HepG2 (cell line): ENCODE measurements around the gene FGD6. TPM values are rescaled to one million over a fixed set of nuclear protein-coding genes. Genes with fewer than 3 reads are reported as not detected.

Experiments used
- ATAC-seq: fragments of 200-7000 bp; cut with Tn5 transposase; 3 replicates; pipeline ENCODE4 v1.9.1; 2020; ENCODE audit warnings: mild to moderate bottlenecking, moderate library complexity
- BruUV-seq: library from RNA; stranded (reverse); fragments of 400-500 nt; replicated peaks from 2 replicates; lab custom pipeline; 2021; lab: Mats Ljungman, UMichigan
- CTCF ChIA-PET: fragments of 300-600 bp; formaldehyde crosslinking; extraction: SDS; loops from one replicate; lab custom pipeline; 2021; ENCODE audit warnings: low total read pairs, inconsistent platforms, low intra/inter-chr PET ratio; lab: Yijun Ruan, JAX
- POLR2A ChIA-PET: fragments of 350-600 bp; sonication (Branson Sonifier 250); formaldehyde crosslinking; loops from one replicate; lab custom pipeline; 2020; ENCODE audit warnings: antibody characterized with exemption, inconsistent platforms; lab: Yijun Ruan, JAX
- DNase-seq: peaks from one replicate; pipeline ENCODE4 v3.0.0-alpha.2; 2015; ENCODE audit warnings: low spot score
- FAIRE-seq: peaks from 3 replicates; lab custom pipeline; 2011; peaks lifted over from hg19 to GRCh38; lab: Jason Lieb, UNC
- H2AFZ ChIP-seq: one replicate; pipeline ENCODE4 v1.6.1; 2011; ENCODE audit warnings: low read length, inconsistent platforms
- H3K27ac ChIP-seq: fragments of 300-600 bp; 3 replicates; pipeline ENCODE4 v1.8.0; 2011; ENCODE audit warnings: mixed run types, mild to moderate bottlenecking, mixed read lengths, low read length, inconsistent platforms; ENCODE audit not compliant: insufficient read depth; ENCODE audit errors: extremely low read length
- H3K27me3 ChIP-seq, 2 experiments: fragments of 200-600 bp in 1 of 2; 2 replicates in 1 of 2; 3 replicates in 1 of 2; pipeline versions ENCODE4 v1.6.0 to v1.8.0; 2011; ENCODE audit warnings: low read length in 2 of 2, mild to moderate bottlenecking in 2 of 2, moderate library complexity in 2 of 2, inconsistent platforms in 1 of 2; ENCODE audit not compliant: insufficient read depth in 2 of 2, control insufficient read depth in 1 of 2
- H3K36me3 ChIP-seq, 2 experiments: fragments of 200-600 bp in 1 of 2; replicated peaks in 1 of 2; 2 replicates in 1 of 2; 3 replicates in 1 of 2; pipeline versions ENCODE4 v1.5.1 to v1.8.0; 2011; ENCODE audit warnings: low read length in 2 of 2, inconsistent platforms in 1 of 2; ENCODE audit not compliant: insufficient read depth in 2 of 2, control insufficient read depth in 1 of 2
- H3K4me1 ChIP-seq: 2 replicates; pipeline ENCODE4 v1.5.1; 2012; ENCODE audit warnings: low read length, inconsistent platforms; ENCODE audit not compliant: insufficient read depth
- H3K4me2 ChIP-seq: 2 replicates; pipeline ENCODE4 v1.6.0; 2011; ENCODE audit warnings: low read depth, low read length, inconsistent platforms
- H3K4me3 ChIP-seq, 3 experiments: fragments of 200-600 bp in 1 of 3; sonication (generic), shearing (Covaris generic) in 1 of 3; replicated peaks in 1 of 3; 2 replicates each; pipeline ENCODE4 v1.5.1; 2011 to 2016; ENCODE audit warnings: low read length in 3 of 3, inconsistent platforms in 2 of 3, low read depth in 2 of 3, mild to moderate bottlenecking in 2 of 3, control low read depth in 1 of 3, mixed read lengths in 1 of 3; ENCODE audit not compliant: insufficient read depth in 1 of 3
- H3K79me2 ChIP-seq: one replicate; pipeline ENCODE4 v1.6.1; 2011; ENCODE audit warnings: low read length, inconsistent platforms; ENCODE audit not compliant: insufficient read depth
- H3K9ac ChIP-seq: 2 replicates; pipeline ENCODE4 v1.6.0; 2011; ENCODE audit warnings: mild to moderate bottlenecking, low read depth, low read length, inconsistent platforms; ENCODE audit not compliant: insufficient read depth
- H3K9me3 ChIP-seq: 2 replicates; pipeline ENCODE4 v1.5.1; 2012; ENCODE audit warnings: mild to moderate bottlenecking, low read length
- H4K20me1 ChIP-seq: 2 replicates; pipeline ENCODE4 v1.6.0; 2011; ENCODE audit warnings: inconsistent platforms, mild to moderate bottlenecking, low read length, moderate library complexity; ENCODE audit not compliant: insufficient read depth
- ARID4A ChIP-seq: sonication (generic); formaldehyde crosslinking; IDR thresholded peaks from 2 replicates; pipeline ENCODE4 v1.5.0; 2020; ENCODE audit warnings: mild to moderate bottlenecking, missing genetic modification reagents, borderline replicate concordance
- ATF1 ChIP-seq: IDR thresholded peaks from 2 replicates; pipeline ENCODE4 v1.6.1; 2016; ENCODE audit warnings: mild to moderate bottlenecking, control low read depth
- BRCA1 ChIP-seq: sonication (generic); formaldehyde crosslinking; IDR thresholded peaks from 2 replicates; pipeline ENCODE4 v1.4.0; 2020; ENCODE audit warnings: missing genetic modification reagents
- HMGXB3 ChIP-seq: sonication (generic); formaldehyde crosslinking; IDR thresholded peaks from 2 replicates; pipeline ENCODE4 v1.4.0; 2020; ENCODE audit warnings: missing genetic modification reagents, borderline replicate concordance
- MTA1 ChIP-seq: sonication (generic); formaldehyde crosslinking; IDR thresholded peaks from 2 replicates; pipeline ENCODE4 v1.4.0; 2020; ENCODE audit warnings: missing genetic modification reagents, mild to moderate bottlenecking, borderline replicate concordance
- MYC ChIP-seq: sonication (generic); formaldehyde crosslinking; IDR thresholded peaks from 2 replicates; pipeline ENCODE4 v1.9.0; 2021; ENCODE audit warnings: missing genetic modification reagents, borderline replicate concordance
- NR3C1 ChIP-seq: sonication (generic); formaldehyde crosslinking; IDR thresholded peaks from 2 replicates; pipeline ENCODE4 v1.4.0; 2020; ENCODE audit warnings: missing genetic modification reagents
- PBX3 ChIP-seq: sonication (generic); formaldehyde crosslinking; IDR thresholded peaks from 2 replicates; pipeline ENCODE4 v1.8.1; 2023; ENCODE audit warnings: missing genetic modification reagents, inconsistent platforms, borderline replicate concordance
- POLR2G ChIP-seq: fragments of 200-400 bp; formaldehyde crosslinking; IDR thresholded peaks from 2 replicates; pipeline ENCODE4 v1.6.1; 2018; ENCODE audit warnings: mild to moderate bottlenecking, low read depth, low read length, moderate library complexity
- RBAK ChIP-seq: sonication (generic); formaldehyde crosslinking; IDR thresholded peaks from 2 replicates; pipeline ENCODE4 v1.5.1; 2020; ENCODE audit warnings: mild to moderate bottlenecking, missing genetic modification reagents
- SP5 ChIP-seq: IDR thresholded peaks from 2 replicates; pipeline ENCODE4 v1.6.1; 2016; ENCODE audit warnings: low read depth, borderline replicate concordance
- SSRP1 ChIP-seq: IDR thresholded peaks from 2 replicates; pipeline ENCODE4 v1.6.1; 2016; ENCODE audit warnings: control low read depth
- ZNF256 ChIP-seq: sonication (generic); formaldehyde crosslinking; conservative IDR thresholded peaks from 2 replicates; pipeline ENCODE4 v1.4.0; 2020; ENCODE audit warnings: missing genetic modification reagents
- ZNF3 ChIP-seq: IDR thresholded peaks from 2 replicates; pipeline ENCODE4 v1.7.0; 2017; ENCODE audit warnings: inconsistent platforms
- ZNF569 ChIP-seq: sonication (generic); formaldehyde crosslinking; IDR thresholded peaks from 2 replicates; pipeline ENCODE4 v1.5.0; 2020; ENCODE audit warnings: mild to moderate bottlenecking, missing genetic modification reagents, moderate library complexity, borderline replicate concordance
- ZNF615 ChIP-seq: sonication (generic); formaldehyde crosslinking; IDR thresholded peaks from 2 replicates; pipeline ENCODE4 v1.5.0; 2020; ENCODE audit warnings: mild to moderate bottlenecking, missing genetic modification reagents, borderline replicate concordance
- WGBS: methylation state at CpG from one replicate; pipeline ENCODE4 v1.1.6; 2017; ENCODE audit warnings: low lambda C conversion rate; 5-methylcytosine and 5-hydroxymethylcytosine counted together
- in situ Hi-C: cut with HindIII; loops from 2 replicates; pipeline ENCODE4 v1.10.0; 2017; ENCODE audit warnings: low pct_unique_long_range_greater_than_20kb; ENCODE audit not compliant: extremely low pct_ligation_motif_present
- intact Hi-C: fragments of 100-400 bp; cut with micrococcal nuclease; formaldehyde crosslinking; loops from one replicate; pipeline ENCODE4 v1.10.0; 2022; ENCODE audit not compliant: unreplicated experiment
- polyA plus RNA-seq, 8 experiments: library from polyadenylated mRNA; depleted of rRNA in 3 of 8; stranded (reverse) in 7 of 8; unstranded in 1 of 8; fragments of >200 nt; fragmentation: Illumina TruSeq in 4 of 8; extraction: Trizol in 4 of 8; gene quantifications; 2 replicates each; pipeline versions ENCODE4 v1.2.1 to v1.2.3, GENCODE V29; 2011 to 2016; ENCODE audit warnings: low read depth in 4 of 8, missing spikeins in 1 of 8, mixed read lengths in 1 of 8; ENCODE audit not compliant: insufficient read depth in 1 of 8
- total RNA-seq, 5 experiments: library from RNA; depleted of rRNA; stranded (reverse); fragments of >200 nt; fragmentation: Illumina TruSeq; extraction: Trizol; gene quantifications; 2 replicates each; pipeline ENCODE4 v1.2.3, GENCODE V29; 2016; ENCODE audit warnings: low read depth in 1 of 5

Gene FGD6
- total and polyA plus RNA-seq, 2 of the 13 experiments (the other 11 are each of a cell fraction or from before 2014, with no cell fraction given): 2.2 to 4.3 TPM

GRCh38 chr12:95248095-95248494 is 30.8 kb upstream of the FGD6 start:
- FAIRE-seq (no peak), ATAC-seq (no peak), DNase-seq (no peak)
- Histone ChIP-seq H3K4me1 (peaks cover 13% of the 10 kb centered on the region; the same call in 1 of the 2 replicates), H2AFZ (no peak overlapping the region), H3K4me2 (no peak overlapping the region), H3K36me3 (peaks cover 3 to 4% of the 10 kb centered on the region in 2 experiments; a peak in 4 of 5 replicates), H4K20me1 (peaks cover 2% of the 10 kb centered on the region; the same call in 1 of the 2 replicates), H3K79me2 (peaks cover 30% of the 10 kb centered on the region), H3K27me3 (no peaks in the 10 kb centered on the region; a peak in 1 of 5 replicates), H3K9me3 (no peaks in the 10 kb centered on the region), H3K9ac (no peak overlapping the region), H3K27ac (no peak overlapping the region), H3K4me3 (no peak overlapping the region)
- POLR2A ChIA-PET: no interaction called here
- no peak for TF ChIP-seq ARID4A (CRISPR knock-in tag)
- TF ChIP-seq HMGXB3: no peak
- no peak for TF ChIP-seq POLR2G
- TF ChIP-seq MTA1 (CRISPR knock-in tag): no peak
- no peak for TF ChIP-seq SSRP1 (CRISPR knock-in tag)
- no peak for TF ChIP-seq NR3C1
- no peak for TF ChIP-seq ZNF256 (CRISPR knock-in tag)
- TF ChIP-seq ZNF3 (CRISPR knock-in tag): no peak
- no peak for TF ChIP-seq BRCA1 (CRISPR knock-in tag)
- no peak for TF ChIP-seq MYC (CRISPR knock-in tag)
- no peak for TF ChIP-seq ZNF569 (CRISPR knock-in tag)
- TF ChIP-seq SP5 (CRISPR knock-in tag): no peak
- TF ChIP-seq RBAK (CRISPR knock-in tag): no peak
- TF ChIP-seq ATF1: no peak
- TF ChIP-seq PBX3: no peak
- no peak for TF ChIP-seq ZNF615 (CRISPR knock-in tag)
- CTCF ChIA-PET: no interaction called here
- in situ Hi-C loops: no loop called here
- BruUV-seq: no TSS peak
- 97% methylated on average over 1 of the region's 1 CpG for WGBS
- intact Hi-C loops: no loop called here
